ENCODE results near the gene ZWILCH. TPM values are rescaled to one million over a fixed set of nuclear protein-coding genes. Genes with fewer than 3 reads are reported as not detected.
A peak's percentile ranks its signal among the peaks of the same experiment; 100 is the strongest.
"Not testable (repeated sequence)": the region's sequence is repeated elsewhere in the genome, so short reads cannot be mapped to it uniquely, and the experiment has no call there.

The ZWILCH gene
- total RNA-seq, 1 donor from 2014 or later: 9.7 TPM

DNA sequence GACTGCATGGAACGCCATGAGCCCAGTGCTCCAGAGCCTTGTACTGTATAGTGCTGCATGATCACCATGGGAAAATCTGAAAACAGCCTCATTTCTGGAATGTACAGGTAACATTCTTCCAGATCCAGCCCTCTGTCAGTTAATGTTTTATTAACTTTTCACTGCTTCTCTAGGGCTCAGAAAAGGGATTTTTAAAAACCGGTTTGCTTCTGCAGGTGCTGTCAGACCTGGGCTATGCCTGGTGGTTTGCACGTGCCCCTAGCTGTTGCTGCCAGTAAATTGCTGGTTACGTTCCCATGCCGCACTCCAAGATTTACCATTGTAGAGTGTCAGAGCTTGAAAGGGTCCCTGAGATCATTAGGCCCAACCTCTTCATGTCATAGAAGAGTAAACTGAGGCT lies 16.6 kb upstream of the ZWILCH start:
- DNase-seq (ENCODE audit: low read depth): no peak

DNA sequence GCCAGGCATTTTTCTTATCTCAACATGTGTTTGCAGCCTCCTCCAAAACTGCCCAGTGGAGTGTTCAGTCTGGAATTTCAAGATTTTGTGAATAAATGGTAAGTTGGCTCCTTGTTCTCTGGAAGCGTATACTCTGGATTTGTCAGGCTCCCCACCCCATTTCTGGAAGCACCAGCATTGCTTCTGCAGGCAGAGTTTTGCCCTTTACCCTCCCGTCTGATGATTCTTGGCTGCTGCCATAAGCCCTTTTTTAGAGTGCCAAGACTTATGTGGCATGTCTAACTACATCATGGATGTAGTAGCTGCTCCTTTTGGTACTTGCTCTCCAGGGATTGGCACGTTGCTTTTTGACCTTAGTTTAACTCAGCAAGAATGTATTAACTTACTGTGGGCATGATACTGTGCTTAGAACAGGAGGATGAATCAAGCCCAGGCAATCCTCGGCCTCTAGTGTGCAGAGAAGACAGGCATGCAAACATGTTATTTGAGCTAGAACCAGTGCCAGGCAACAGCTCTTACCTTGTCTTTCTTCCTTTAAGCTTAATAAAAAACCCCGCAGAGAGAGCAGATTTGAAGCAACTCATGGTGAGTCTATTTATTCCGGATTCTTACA lies 15.8 kb upstream of the ZWILCH start:
- no peak for DNase-seq (ENCODE audit: low read depth)

DNA sequence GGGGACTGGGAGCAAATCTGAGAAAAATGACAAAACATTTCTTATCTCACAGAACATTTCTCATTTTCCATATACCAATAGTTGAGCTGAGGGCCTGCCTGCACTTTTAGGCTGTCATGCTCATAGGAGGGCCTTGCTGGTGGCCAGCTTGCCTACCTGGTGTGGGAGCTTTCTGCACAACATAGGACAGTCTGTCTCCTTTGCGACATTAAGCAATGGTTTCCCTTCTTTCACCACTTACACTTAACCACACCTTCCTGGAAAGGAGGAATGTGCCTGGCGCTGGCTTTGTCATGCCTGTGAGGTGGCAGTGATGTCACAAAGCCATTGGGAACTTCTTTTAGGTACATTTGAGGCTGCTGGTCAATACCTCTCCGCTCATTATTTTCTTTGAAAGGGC lies 13.3 kb upstream of the ZWILCH start:
- DNase-seq (ENCODE audit: low read depth): no peak

GRCh38 chr15:66494262-66494661 lies 10.9 kb upstream of the ZWILCH start:
- no peak for DNase-seq (ENCODE audit: low read depth)

- DNase-seq (ENCODE audit: low read depth): no peak
Observed at GRCh38 chr15:66496951-66497501, 8.1 kb upstream of the ZWILCH start.

DNA sequence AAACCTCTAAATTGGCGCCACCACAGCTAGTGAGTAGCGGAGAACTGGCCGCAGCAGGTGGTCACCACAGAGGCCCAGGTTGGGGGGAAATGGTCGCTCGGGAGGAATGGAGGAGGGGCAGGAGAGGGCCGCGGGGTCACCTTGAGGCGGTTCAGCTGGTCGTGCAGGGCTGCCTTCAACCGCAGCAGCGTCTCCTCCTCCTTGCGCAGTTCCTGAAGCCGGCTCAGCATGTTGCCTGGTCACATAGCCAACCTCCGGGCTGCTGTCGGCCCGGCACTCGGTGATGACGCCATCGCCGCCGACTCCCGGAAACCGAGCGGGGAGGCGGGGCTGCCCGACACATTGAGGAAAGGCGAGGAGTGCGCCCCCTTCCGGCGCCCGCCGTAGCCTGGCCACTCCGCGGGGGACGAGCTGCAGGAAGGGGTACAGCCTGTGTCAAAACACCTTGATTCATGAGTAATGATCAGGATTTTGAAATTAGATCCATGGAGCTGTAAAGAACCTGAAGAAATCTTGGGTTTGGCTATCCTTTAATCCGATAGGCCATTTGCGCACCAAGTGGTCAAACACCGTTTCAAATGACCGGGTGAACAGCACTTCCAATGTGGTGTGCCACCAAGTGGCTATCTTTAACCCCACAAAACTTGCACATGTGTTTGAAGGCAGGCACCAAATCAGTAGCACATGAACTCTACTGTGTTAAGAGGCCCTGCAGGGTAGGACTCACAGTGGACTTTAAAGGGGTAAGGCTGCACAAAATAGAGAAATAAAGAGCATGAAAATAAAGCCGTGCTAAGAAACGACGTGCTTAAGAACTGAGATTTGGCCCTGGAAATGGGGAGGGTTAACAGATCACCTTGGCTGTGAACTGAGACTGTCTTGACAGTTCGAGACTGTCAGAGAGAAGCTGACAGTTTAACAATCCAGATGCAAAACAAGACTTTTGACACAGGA lies 7.3 kb upstream of the ZWILCH start, which contains the start of gene SNAPC5:
Gene SNAPC5, minus strand, starts transcription at position 261 of the 954 bp plus-strand sequence. Its CDS starts 31 bp downstream, at position 230.
- DNase-seq (ENCODE audit: low read depth): peak; percentile 79

GRCh38 chr15:66498501-66499386 lies 6.4 kb upstream of the ZWILCH start:
- DNase-seq (ENCODE audit: low read depth): peak; percentile 40

DNA sequence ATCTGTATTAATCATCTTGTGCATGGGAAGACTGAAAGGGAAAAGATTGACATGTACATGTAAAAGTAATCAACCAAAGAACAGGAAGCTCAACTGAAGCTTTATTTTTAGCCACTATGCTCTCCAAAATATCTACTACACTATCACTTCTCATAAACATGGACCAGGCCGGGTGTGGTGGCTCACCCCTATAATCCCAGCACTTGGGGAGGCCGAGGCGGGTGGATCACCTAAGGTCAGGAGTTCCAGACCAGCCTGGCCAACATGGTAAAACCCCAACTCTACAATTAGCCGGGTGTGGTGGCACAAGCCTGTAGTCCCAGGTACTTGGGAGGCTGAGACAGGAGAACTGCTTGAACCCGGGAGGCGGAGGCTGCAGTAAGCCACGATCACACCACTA lies 4.8 kb upstream of the ZWILCH start:
- DNase-seq (ENCODE audit: low read depth): not testable (repeated sequence)

GRCh38 chr15:66502491-66502890 lies 2.6 kb upstream of the ZWILCH start:
- no peak for DNase-seq (ENCODE audit: low read depth)

DNA sequence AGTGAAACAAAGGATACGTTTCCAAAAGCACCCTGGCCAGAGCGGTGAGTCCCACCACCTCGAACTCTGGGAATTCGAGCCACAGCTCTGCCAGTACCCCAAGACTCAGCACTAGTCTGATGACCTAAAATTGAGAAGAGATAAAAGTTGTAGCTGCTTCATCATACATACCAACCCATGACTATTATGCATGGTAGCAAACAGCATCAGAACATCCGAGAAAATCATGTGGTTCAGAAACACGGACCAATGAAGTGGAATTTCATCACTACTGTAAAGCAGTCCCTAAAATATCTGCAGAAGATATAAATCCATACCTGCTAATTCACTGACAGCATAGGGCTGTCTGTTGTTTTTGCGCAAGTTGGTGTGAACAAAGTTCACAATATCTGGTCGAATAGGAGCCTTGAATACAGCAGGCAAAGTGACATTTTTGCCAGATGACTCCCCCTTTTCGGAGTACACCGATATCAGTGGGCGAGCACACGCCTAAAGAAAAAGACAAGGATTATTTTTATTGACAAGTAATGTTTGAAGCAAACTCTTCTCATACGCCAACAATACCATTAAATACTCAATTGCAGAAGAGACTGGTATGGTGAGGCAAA lies 2.0 kb upstream of the ZWILCH start:
- DNase-seq (ENCODE audit: low read depth): not testable (repeated sequence)

DNA sequence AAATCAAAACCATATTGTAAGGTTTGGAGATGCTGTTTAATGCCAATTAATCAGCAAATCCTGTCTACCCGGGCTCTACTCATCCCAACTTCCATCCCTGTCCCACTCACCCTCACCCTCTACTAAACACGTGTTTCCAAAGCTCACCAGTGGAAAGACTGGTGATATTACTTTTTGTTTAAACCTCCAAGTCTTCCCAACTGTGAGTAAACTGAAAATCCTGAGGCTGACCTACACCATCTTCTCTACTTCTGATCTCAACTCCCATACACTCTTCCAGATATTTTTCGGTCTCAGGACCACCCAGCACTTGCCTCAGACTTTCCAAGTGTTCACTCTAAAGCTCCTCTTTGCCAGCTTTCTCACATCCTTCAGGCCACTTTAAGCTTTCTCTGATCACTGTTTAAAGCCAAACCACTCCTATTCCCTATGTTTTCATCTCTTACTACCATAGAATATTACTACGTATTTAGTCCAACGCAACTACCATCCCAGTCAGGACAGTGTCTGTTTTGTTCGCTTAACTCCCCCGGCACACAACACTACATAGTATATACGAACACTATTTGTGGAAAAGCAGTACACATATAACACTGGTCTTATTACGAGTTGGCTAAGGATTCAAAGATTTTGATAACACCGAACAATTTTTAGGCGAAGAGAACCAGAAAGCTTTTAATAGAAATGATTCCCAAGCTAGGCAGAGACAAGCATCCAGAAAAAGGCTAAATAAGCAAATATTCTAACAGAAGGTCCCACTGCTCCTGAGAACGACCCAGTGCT lies 1.2 kb upstream of the ZWILCH start:
- DNase-seq (ENCODE audit: low read depth): no peak

GRCh38 chr15:66505430-66505811 lies 295 bp downstream of the ZWILCH start:
- DNase-seq (ENCODE audit: low read depth): peak; percentile 40

GRCh38 chr15:66505818-66506217 lies 692 bp downstream of the ZWILCH start:
- no peak for DNase-seq (ENCODE audit: low read depth)

DNA sequence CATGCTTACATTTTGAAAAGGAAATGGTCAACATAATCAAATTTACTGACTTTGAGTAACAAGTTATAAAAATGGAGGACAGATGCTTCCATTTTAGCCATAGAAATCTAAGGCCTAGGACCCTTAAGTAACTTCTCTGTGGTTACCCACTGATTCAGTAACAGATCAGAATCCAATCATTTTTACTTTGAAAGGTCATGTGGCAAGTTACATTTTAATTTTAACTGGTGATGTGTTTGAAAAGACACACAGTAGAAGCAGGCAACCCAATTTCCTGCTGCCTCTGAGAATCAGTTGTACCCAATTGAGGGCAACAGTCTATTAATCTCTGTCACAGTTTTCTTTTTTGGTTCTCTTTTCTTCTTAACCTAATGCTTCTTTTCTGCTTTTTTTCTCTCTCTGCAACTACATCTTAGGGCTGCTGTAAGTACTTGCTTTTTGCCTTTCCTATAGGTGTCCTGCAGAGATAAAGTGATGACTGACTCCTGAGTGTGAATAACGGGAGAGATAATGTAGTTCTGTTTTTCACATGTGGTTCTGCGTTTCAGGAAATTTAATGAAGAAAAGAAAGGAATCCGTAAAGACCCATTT lies 3.3 kb downstream of the ZWILCH start:
- DNase-seq (ENCODE audit: low read depth): peak; percentile 69

DNA sequence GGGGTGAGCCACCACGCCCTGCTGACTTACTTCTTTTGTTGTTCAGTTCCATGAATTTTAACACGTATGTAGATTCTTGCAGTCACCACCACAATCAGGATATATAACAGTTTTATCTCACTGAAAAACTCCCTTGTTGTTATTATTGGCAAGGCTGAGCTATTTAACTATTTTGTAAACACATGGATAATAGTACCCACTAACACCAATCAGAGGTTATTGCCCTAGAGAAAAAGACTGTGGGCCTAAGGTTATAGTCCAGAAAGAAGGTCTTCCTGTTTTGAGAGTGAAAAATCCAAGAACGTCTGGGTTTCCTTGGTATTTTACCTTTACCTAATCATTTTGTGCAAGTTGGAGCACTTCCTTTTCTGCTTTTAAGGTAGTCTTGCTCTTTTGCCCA lies 9.5 kb downstream of the ZWILCH start:
- DNase-seq (ENCODE audit: low read depth): no peak

DNA sequence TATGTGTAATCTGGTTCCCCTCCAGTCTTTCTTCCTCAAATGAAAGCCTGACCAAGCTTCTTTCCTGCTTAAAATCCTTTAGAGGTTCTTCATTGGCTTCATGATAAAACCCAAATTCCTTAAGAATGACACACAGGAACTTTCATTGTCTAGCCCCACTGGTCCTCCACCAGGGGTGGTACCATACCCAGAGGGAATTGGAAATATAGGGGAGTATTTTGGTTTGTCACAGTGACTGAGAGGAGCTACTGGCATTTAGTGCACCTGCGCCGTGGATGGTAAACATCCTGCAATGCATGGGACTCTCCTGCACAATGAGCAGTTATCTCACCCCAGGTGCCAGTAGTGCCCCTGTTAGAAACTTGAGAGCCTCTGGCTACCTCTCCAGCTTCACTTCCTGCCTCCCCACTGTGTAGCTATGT lies 10.8 kb downstream of the ZWILCH start:
- DNase-seq (ENCODE audit: low read depth): no peak

- no peak for DNase-seq (ENCODE audit: low read depth)
Observed at GRCh38 chr15:66523926-66524325, 18.8 kb downstream of the ZWILCH start.

GRCh38 chr15:66524838-66525237 lies 19.7 kb downstream of the ZWILCH start:
- DNase-seq (ENCODE audit: low read depth): no peak

GRCh38 chr15:66535056-66535455 lies 29.9 kb downstream of the ZWILCH start:
- DNase-seq (ENCODE audit: low read depth): no peak

DNA sequence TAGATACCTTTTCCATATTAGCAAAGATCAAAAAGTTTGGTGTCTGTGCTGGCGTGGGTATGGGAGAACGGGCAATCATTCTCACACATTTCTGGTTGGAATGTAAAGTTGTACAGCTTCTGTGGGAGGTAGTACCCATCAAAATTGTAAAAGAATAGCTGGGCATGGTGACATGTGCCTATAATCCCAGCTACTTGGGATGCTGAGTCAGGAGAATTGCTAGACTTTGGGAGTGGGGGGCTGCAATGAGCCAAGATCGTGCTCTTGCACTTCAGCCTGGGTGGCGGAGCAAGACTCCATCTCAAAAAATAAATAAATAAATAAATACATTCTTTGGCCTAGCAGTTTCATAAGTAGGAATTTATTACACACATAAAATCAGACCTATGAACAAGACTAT lies 37.8 kb downstream of the ZWILCH start:
- no peak for DNase-seq (ENCODE audit: low read depth)
